ENCODE results near the gene TPD52L1. TPM values are rescaled to one million over a fixed set of nuclear protein-coding genes. Genes with fewer than 3 reads are reported as not detected.

Gene TPD52L1
- total and polyA plus RNA-seq, 2 of the 4 experiments (the other 2 are of a cell fraction): 10.2 to 13.5 TPM

DNA sequence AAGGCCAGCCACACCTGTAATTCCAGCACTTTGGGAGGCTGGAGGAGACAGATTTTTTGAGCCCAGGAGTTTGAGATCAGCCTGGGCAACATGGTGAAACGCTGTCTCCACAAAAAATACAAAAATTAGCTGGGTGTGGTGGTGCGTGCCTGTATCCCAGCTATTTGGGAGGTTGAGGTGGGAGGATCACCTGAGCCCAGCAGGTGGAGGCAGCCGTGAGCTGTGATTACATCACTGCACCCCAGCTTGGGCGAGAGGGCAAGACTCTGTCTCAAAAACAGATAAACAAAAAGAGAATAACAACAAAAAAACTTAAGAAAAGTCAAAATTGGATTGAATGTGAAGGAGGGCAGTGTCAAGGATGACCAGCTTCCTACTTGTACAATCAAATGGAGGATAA lies 2.9 kb downstream of the TPD52L1 start:
- Histone ChIP-seq H2AK9ac (replicated peaks; ENCODE audit: low read depth, low read length, poor library complexity) (no peak overlapping the region), H2BK20ac (ENCODE audit: low read depth, low read length) (no peak overlapping the region), H4K91ac (ENCODE audit: insufficient read depth, low read depth, low read length) (no peak overlapping the region), H3K4me2 (ENCODE audit: low read depth, low read length) (no peak overlapping the region), H3K4ac (ENCODE audit: low read depth, low read length) (no peak overlapping the region), H2BK120ac (ENCODE audit: low read depth, low read length) (no peak overlapping the region), H3K27me3 (ENCODE audit: control insufficient read depth, insufficient read depth, low read length) (no peaks in the 10 kb centered on the region), H3K79me1 (ENCODE audit: low read depth in 1 of 2, low read length in 2 of 2) (no peaks in the 10 kb centered on the region), H3K14ac (replicated peaks; ENCODE audit: low read depth, low read length) (no peak overlapping the region), H3K27ac (ENCODE audit: insufficient read depth, low read length) (no peak overlapping the region), H2AK5ac (ENCODE audit: low read depth, low read length) (no peak overlapping the region), H3K36me3 (ENCODE audit: control insufficient read depth, insufficient read depth, low read length) (no peaks in the 10 kb centered on the region), H3K9me1 (ENCODE audit: insufficient read depth, low read length) (no peaks in the 10 kb centered on the region), H3K23ac (ENCODE audit: low read depth, low read length) (no peak overlapping the region), H3K18ac (ENCODE audit: low read depth, low read length) (no peak overlapping the region), H4K20me1 (ENCODE audit: insufficient read depth, low read length) (no peaks in the 10 kb centered on the region), H3K4me1 (ENCODE audit: control insufficient read depth, insufficient read depth, low read length) (0 out of 2 replicates have a peak, but pooled peaks cover 2% of the 10 kb centered on the region), H3K9me3 (ENCODE audit: control insufficient read depth, insufficient read depth, low read length) (peaks cover 3% of the 10 kb centered on the region; the same call in 1 of the 2 replicates), H2BK5ac (ENCODE audit: low read depth, low read length, poor library complexity, severe bottlenecking) (no peak overlapping the region), H4K5ac (ENCODE audit: low read depth, low read length) (no peak overlapping the region), H3K9ac (ENCODE audit: low read depth, low read length) (no peak overlapping the region), H4K8ac (ENCODE audit: low read depth in 2 of 2, low read length in 2 of 2) (no peak overlapping the region), H3K4me3 (ENCODE audit: insufficient read depth, low read depth, low read length) (no peak overlapping the region), H2AFZ (replicated peaks; ENCODE audit: low read length, poor library complexity) (no peak overlapping the region), H2BK15ac (ENCODE audit: low read depth, low read length) (no peak overlapping the region), H3K56ac (ENCODE audit: extremely low read depth, insufficient read depth, low read length) (no peak overlapping the region)
- ATAC-seq (ENCODE audit: low read depth) (no peak), DNase-seq (no peak)
- BruUV-seq (replicated peaks): no TSS peak
- WGBS, 2 experiments (ENCODE audit: extremely low coverage in 2 of 2, insufficient read length in 1 of 2): no CpG with 5 or more reads among the region's 4 CpGs
- POLR2A ChIA-PET (ENCODE audit: unreplicated experiment): no interaction called here
- intact Hi-C loops (cut with micrococcal nuclease): loop anchor here (5.0 kb wide), 1 partner anchor 611 kb away; no protein-coding TSS in a partner anchor
- TF ChIP-seq, protein P1, sequence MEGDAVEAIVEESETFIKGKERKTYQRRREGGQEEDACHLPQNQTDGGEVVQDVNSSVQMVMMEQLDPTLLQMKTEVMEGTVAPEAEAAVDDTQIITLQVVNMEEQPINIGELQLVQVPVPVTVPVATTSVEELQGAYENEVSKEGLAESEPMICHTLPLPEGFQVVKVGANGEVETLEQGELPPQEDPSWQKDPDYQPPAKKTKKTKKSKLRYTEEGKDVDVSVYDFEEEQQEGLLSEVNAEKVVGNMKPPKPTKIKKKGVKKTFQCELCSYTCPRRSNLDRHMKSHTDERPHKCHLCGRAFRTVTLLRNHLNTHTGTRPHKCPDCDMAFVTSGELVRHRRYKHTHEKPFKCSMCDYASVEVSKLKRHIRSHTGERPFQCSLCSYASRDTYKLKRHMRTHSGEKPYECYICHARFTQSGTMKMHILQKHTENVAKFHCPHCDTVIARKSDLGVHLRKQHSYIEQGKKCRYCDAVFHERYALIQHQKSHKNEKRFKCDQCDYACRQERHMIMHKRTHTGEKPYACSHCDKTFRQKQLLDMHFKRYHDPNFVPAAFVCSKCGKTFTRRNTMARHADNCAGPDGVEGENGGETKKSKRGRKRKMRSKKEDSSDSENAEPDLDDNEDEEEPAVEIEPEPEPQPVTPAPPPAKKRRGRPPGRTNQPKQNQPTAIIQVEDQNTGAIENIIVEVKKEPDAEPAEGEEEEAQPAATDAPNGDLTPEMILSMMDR (conservative IDR thresholded peaks at IDR 0.05; ENCODE audit: low read depth, low read length): no peak
- TF ChIP-seq, protein P2, sequence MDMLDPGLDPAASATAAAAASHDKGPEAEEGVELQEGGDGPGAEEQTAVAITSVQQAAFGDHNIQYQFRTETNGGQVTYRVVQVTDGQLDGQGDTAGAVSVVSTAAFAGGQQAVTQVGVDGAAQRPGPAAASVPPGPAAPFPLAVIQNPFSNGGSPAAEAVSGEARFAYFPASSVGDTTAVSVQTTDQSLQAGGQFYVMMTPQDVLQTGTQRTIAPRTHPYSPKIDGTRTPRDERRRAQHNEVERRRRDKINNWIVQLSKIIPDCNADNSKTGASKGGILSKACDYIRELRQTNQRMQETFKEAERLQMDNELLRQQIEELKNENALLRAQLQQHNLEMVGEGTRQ (IDR thresholded peaks at IDR 0.05; ENCODE audit: low read depth, low read length): no peak
- TF ChIP-seq FOS (IDR thresholded peaks at IDR 0.05; ENCODE audit: low read depth, low read length): no peak
- no peak for TF ChIP-seq SMC3 (IDR thresholded peaks at IDR 0.05; ENCODE audit: low read depth, low read length)
- TF ChIP-seq, protein P3, sequence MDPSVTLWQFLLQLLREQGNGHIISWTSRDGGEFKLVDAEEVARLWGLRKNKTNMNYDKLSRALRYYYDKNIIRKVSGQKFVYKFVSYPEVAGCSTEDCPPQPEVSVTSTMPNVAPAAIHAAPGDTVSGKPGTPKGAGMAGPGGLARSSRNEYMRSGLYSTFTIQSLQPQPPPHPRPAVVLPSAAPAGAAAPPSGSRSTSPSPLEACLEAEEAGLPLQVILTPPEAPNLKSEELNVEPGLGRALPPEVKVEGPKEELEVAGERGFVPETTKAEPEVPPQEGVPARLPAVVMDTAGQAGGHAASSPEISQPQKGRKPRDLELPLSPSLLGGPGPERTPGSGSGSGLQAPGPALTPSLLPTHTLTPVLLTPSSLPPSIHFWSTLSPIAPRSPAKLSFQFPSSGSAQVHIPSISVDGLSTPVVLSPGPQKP (IDR thresholded peaks at IDR 0.05; ENCODE audit: borderline replicate concordance, low read depth, low read length): no peak
- no peak for TF ChIP-seq RAD21 (IDR thresholded peaks at IDR 0.05; ENCODE audit: low read length)
- no peak for TF ChIP-seq BHLHE40 (IDR thresholded peaks at IDR 0.05; ENCODE audit: low read depth, low read length)
- TF ChIP-seq POLR2A (IDR thresholded peaks at IDR 0.05; ENCODE audit: low read depth, low read length): no peak
- CTCF ChIA-PET: no interaction called here
- in situ Hi-C loops (cut with MboI; ENCODE audit: low sequenced_read_pairs): loop anchor here (10.0 to 25.0 kb wide), 2 partner anchors 148 to 606 kb away; partner anchors contain the start of gene HDDC2
- dilution Hi-C loops (cut with HindIII; ENCODE audit: low sequenced_read_pairs, unreplicated experiment): no loop called here

Measured in IMR-90 (cell line).